K562 (cell line): ENCODE measurements around the gene ZNF514. TPM values are rescaled to one million over a fixed set of nuclear protein-coding genes. Genes with fewer than 3 reads are reported as not detected.

Experiments
- CHD2 ChIP-seq: IDR thresholded peaks from 2 replicates; pipeline ENCODE4 v1.6.1; 2011; ENCODE audit warnings: low read depth, low read length
- GATAD2B ChIP-seq: fragments of 450-650 bp; IDR thresholded peaks from 2 replicates; pipeline ENCODE4 v1.6.1; 2017; ENCODE audit warnings: mild to moderate bottlenecking, borderline replicate concordance
- GTF2F1 ChIP-seq: IDR thresholded peaks from 2 replicates; pipeline ENCODE4 v1.6.1; 2011; ENCODE audit warnings: low read depth, low read length, improper control_type of control experiment
- JUNB ChIP-seq: fragments of 450-650 bp; formaldehyde crosslinking; conservative IDR thresholded peaks from 2 replicates; pipeline ENCODE4 v1.4.0; 2020; ENCODE audit warnings: mild to moderate bottlenecking
- MAZ ChIP-seq, 2 experiments: fragments of 450-650 bp in 1 of 2; sonication (generic) in 1 of 2; formaldehyde crosslinking; IDR thresholded peaks in 1 of 2; conservative IDR thresholded peaks in 1 of 2; 2 replicates each; pipeline versions ENCODE4 v1.4.0 to v1.5.0; 2020; ENCODE audit warnings: mild to moderate bottlenecking in 1 of 2, missing genetic modification reagents in 1 of 2
- NFYB ChIP-seq: IDR thresholded peaks from 2 replicates; pipeline ENCODE4 v1.6.1; 2011; ENCODE audit warnings: mild to moderate bottlenecking, moderate library complexity; ENCODE audit not compliant: insufficient read length; ENCODE audit errors: extremely low read depth
- PRMT5 ChIP-seq: sonication (generic); formaldehyde crosslinking; IDR thresholded peaks from 2 replicates; pipeline ENCODE4 v1.5.0; 2020; ENCODE audit warnings: missing genetic modification reagents
- RBM25 ChIP-seq: fragments of 200-400 bp; formaldehyde crosslinking; IDR thresholded peaks from 2 replicates; pipeline ENCODE4 v1.6.1; 2018; ENCODE audit warnings: low read length, low read depth, moderate library complexity; ENCODE audit not compliant: severe bottlenecking
- SIN3B ChIP-seq: fragments of 450-650 bp; IDR thresholded peaks from 2 replicates; pipeline ENCODE4 v1.6.1; 2017; ENCODE audit warnings: low read depth, mild to moderate bottlenecking, moderate library complexity
- SMARCB1 ChIP-seq: IDR thresholded peaks from 2 replicates; pipeline ENCODE4 v1.6.1; 2011; ENCODE audit warnings: improper control_type of control experiment, low read depth; ENCODE audit not compliant: insufficient read length
- SP2 ChIP-seq: IDR thresholded peaks from 2 replicates; pipeline ENCODE4 v1.6.1; 2011; ENCODE audit warnings: mild to moderate bottlenecking, low read depth, low read length, moderate library complexity; ENCODE audit not compliant: poor library complexity, severe bottlenecking; ENCODE audit errors: extremely low read depth
- TAF9B ChIP-seq: fragments of 450-650 bp; IDR thresholded peaks from 2 replicates; pipeline ENCODE4 v1.6.1; 2018; ENCODE audit warnings: mild to moderate bottlenecking; ENCODE audit not compliant: partially characterized antibody
- TCF7L2 ChIP-seq: fragments of 150-350 bp; IDR thresholded peaks from 2 replicates; pipeline ENCODE4 v1.6.1; 2016; ENCODE audit warnings: low read depth, mild to moderate bottlenecking, low read length, moderate library complexity
- ZNF263 ChIP-seq: sonication (generic); formaldehyde crosslinking; IDR thresholded peaks from 2 replicates; pipeline ENCODE4 v1.8.0; 2022; ENCODE audit warnings: mild to moderate bottlenecking, missing genetic modification reagents, borderline replicate concordance
- ZSCAN29 ChIP-seq: fragments of 450-650 bp; IDR thresholded peaks from 2 replicates; pipeline ENCODE4 v1.6.1; 2017
- polyA plus RNA-seq, 8 experiments: library from polyadenylated mRNA; depleted of rRNA in 4 of 8; stranded (reverse) in 5 of 8; unstranded in 3 of 8; fragments of >200 nt; fragmentation: Nextera tagmentation in 2 of 8; fragmentation: Illumina TruSeq in 1 of 8; extraction: Ambion mirVana in 2 of 8; extraction: Trizol in 1 of 8; gene quantifications; 2 replicates each; pipeline versions ENCODE4 v1.2.1 to v1.2.3, GENCODE V29; 2011 to 2014; ENCODE audit warnings: inconsistent platforms in 1 of 8, missing spikeins in 1 of 8
- total RNA-seq, 7 experiments: library from RNA; depleted of rRNA in 6 of 7; stranded (reverse); fragments of >200 nt in 6 of 7; fragmentation: Illumina TruSeq in 2 of 7; extraction: Trizol in 2 of 7; gene quantifications; 2 replicates each; pipeline versions ENCODE4 v1.2.1 to v1.2.3, GENCODE V29; 2011 to 2021; ENCODE audit warnings: low replicate concordance in 1 of 7
- TF ChIP-seq, protein P1 (sequence below): sonication (generic); formaldehyde crosslinking; IDR thresholded peaks from 2 replicates; pipeline ENCODE4 v1.8.0; 2022; ENCODE audit warnings: missing genetic modification reagents, mild to moderate bottlenecking, borderline replicate concordance
- TF ChIP-seq, protein P2 (sequence below): fragments of 250-450 bp; sonication (Bioruptor Pico); IDR thresholded peaks from 2 replicates; pipeline ENCODE4 v1.8.0; 2022; ENCODE audit warnings: moderate library complexity, mild to moderate bottlenecking, inconsistent platforms
- TF ChIP-seq, protein P3 (sequence below): fragments of 250-450 bp; sonication (Bioruptor Pico); IDR thresholded peaks from 2 replicates; pipeline ENCODE4 v1.4.0; 2020; ENCODE audit warnings: borderline replicate concordance
- TF ChIP-seq, protein P4 (sequence below): sonication (generic); formaldehyde crosslinking; IDR thresholded peaks from 2 replicates; pipeline ENCODE4 v1.8.1; 2023; ENCODE audit warnings: mild to moderate bottlenecking, missing genetic modification reagents
- TF ChIP-seq, protein P5 (sequence below): fragments of 250-450 bp; sonication (Bioruptor Pico); IDR thresholded peaks from 2 replicates; pipeline ENCODE4 v1.4.0; 2020

Gene ZNF514
- total and polyA plus RNA-seq, 9 of the 15 experiments (the other 6 are each of a cell fraction or from before 2014, with no cell fraction given): 7.5 to 17.7 (median 11.4) TPM

DNA sequence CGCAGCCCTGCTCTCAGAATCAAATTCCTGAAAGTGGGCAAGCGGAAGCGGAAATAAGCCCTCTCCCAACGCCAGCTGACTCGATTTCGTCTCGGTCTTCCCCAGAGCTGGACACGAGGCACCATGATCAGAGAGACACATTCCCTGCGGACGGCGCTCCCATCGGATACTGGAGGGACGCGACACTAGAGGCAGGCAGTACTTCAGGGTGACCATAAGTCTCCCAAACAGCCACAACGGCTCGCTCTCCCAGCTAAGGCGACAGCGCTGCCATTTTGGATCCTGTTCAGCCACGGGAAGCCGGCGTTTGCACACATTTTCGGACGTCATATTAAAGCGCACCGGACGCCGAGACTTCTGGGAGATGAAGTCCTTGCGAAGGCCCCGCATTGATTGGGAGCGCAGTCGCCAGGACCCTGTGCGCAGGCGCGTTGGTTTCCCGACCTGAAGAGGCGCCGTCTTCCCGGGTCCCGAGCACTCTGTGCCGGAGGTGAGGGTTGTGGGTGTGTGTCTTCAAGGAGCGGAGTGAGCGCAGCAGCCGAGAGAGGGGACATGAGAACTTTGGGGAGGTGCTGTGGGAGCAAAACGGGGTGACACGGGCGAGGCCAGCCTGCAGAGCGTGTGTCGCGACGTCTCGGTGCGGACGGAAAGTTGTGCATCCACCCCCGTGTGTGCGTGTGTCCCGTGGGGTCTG is 5.9 kb upstream of the ZNF514 start, which contains the start of gene ZNF2 (continued):
- TF ChIP-seq PRMT5 (CRISPR knock-in tag) (no peak), MAZ (CRISPR knock-in tag; conservative IDR thresholded peaks at IDR 0.05 in 1 of 2, IDR thresholded peaks at IDR 0.05 in 1 of 2) (peak in 1 of 2 experiments; percentile 51; a peak in 2 of 4 replicates), TAF9B (peak; percentile 97), NFYB (peak; percentile 33), ZNF263 (CRISPR knock-in tag) (peak; percentile 34; the same call in 1 of the 2 replicates), SP2 (no peak), GATAD2B (no peak), JUNB (CRISPR knock-in tag) (no peak), GTF2F1 (no peak), ZSCAN29 (no peak), RBM25 (no peak), SMARCB1 (no peak), CHD2 (0 out of 2 replicates have a peak, but pooled peaks have one; percentile 24), TCF7L2 (no peak), SIN3B (peak; percentile 96)
- TF ChIP-seq, protein P1, sequence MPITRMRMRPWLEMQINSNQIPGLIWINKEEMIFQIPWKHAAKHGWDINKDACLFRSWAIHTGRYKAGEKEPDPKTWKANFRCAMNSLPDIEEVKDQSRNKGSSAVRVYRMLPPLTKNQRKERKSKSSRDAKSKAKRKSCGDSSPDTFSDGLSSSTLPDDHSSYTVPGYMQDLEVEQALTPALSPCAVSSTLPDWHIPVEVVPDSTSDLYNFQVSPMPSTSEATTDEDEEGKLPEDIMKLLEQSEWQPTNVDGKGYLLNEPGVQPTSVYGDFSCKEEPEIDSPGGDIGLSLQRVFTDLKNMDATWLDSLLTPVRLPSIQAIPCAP (CRISPR knock-in tag): no peak
- TF ChIP-seq, protein P2, sequence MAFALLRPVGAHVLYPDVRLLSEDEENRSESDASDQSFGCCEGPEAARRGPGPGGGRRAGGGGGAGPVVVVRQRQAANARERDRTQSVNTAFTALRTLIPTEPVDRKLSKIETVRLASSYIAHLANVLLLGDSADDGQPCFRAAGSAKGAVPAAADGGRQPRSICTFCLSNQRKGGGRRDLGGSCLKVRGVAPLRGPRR (CRISPR knock-in tag): no peak
- TF ChIP-seq, protein P3, sequence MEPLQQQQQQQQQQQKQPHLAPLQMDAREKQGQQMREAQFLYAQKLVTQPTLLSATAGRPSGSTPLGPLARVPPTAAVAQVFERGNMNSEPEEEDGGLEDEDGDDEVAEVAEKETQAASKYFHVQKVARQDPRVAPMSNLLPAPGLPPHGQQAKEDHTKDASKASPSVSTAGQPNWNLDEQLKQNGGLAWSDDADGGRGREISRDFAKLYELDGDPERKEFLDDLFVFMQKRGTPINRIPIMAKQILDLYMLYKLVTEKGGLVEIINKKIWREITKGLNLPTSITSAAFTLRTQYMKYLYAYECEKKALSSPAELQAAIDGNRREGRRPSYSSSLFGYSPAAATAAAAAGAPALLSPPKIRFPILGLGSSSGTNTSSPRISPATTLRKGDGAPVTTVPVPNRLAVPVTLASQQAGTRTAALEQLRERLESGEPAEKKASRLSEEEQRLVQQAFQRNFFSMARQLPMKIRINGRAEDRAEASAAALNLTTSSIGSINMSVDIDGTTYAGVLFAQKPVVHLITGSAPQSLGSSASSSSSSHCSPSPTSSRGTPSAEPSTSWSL: no peak; the same call in 1 of the 2 replicates
- TF ChIP-seq, protein P4, sequence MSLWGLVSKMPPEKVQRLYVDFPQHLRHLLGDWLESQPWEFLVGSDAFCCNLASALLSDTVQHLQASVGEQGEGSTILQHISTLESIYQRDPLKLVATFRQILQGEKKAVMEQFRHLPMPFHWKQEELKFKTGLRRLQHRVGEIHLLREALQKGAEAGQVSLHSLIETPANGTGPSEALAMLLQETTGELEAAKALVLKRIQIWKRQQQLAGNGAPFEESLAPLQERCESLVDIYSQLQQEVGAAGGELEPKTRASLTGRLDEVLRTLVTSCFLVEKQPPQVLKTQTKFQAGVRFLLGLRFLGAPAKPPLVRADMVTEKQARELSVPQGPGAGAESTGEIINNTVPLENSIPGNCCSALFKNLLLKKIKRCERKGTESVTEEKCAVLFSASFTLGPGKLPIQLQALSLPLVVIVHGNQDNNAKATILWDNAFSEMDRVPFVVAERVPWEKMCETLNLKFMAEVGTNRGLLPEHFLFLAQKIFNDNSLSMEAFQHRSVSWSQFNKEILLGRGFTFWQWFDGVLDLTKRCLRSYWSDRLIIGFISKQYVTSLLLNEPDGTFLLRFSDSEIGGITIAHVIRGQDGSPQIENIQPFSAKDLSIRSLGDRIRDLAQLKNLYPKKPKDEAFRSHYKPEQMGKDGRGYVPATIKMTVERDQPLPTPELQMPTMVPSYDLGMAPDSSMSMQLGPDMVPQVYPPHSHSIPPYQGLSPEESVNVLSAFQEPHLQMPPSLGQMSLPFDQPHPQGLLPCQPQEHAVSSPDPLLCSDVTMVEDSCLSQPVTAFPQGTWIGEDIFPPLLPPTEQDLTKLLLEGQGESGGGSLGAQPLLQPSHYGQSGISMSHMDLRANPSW: peak; percentile 33; the same call in 1 of the 2 replicates
- TF ChIP-seq, protein P5, sequence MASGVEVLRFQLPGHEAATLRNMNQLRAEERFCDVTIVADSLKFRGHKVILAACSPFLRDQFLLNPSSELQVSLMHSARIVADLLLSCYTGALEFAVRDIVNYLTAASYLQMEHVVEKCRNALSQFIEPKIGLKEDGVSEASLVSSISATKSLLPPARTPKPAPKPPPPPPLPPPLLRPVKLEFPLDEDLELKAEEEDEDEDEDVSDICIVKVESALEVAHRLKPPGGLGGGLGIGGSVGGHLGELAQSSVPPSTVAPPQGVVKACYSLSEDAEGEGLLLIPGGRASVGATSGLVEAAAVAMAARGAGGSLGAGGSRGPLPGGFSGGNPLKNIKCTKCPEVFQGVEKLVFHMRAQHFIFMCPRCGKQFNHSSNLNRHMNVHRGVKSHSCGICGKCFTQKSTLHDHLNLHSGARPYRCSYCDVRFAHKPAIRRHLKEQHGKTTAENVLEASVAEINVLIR (CRISPR knock-in tag): peak; percentile 95
